DND-41 (cell line): ENCODE results near the gene PSME2.

Experiments used
- CTCF ChIP-seq: IDR thresholded peaks from 2 replicates; pipeline ENCODE4 v1.5.1; 2012; ENCODE audit warnings: borderline replicate concordance, low read length, moderate library complexity, mild to moderate bottlenecking; ENCODE audit not compliant: poor library complexity, severe bottlenecking; ENCODE audit errors: extremely low read depth
- EZH2 ChIP-seq: IDR thresholded peaks from 3 replicates; pipeline ENCODE4 v1.6.1; 2012; ENCODE audit warnings: borderline replicate concordance, low read depth, mild to moderate bottlenecking, moderate library complexity, low read length, inconsistent platforms; ENCODE audit not compliant: severe bottlenecking

GRCh38 chr14:24132061-24132685 is 14.2 kb downstream of the PSME2 start:
- no peak for TF ChIP-seq CTCF
- TF ChIP-seq EZH2, result no peak
